Astrocyte of the cerebellum (primary cell): Measurements from ENCODE around the gene REL.
"Not testable (repeated sequence)": the region's sequence is repeated elsewhere in the genome, so short reads cannot be mapped to it uniquely, and the experiment has no call there.

ENCODE experiments used
- DNase-seq: peaks from one replicate; pipeline ENCODE4 v3.0.0-alpha.2; 2011; ENCODE audit warnings: low read depth
- H3K4me3 ChIP-seq: 2 replicates; pipeline ENCODE4 v1.5.1; 2011; ENCODE audit warnings: mild to moderate bottlenecking, low read depth, low read length, moderate library complexity
- CTCF ChIP-seq: IDR thresholded peaks from 2 replicates; pipeline ENCODE4 v1.5.1; 2012; ENCODE audit warnings: low read length, low read depth, moderate library complexity, mild to moderate bottlenecking; ENCODE audit errors: missing control alignments
- in situ Hi-C: cut with HindIII; loops from 2 replicates; pipeline ENCODE4 v1.10.0; 2017; ENCODE audit warnings: low sequenced_read_pairs

REL gene

GRCh38 chr2:60899892-60900249, 18.5 kb downstream of the REL start:
- in situ Hi-C loops = no loop called here
- H3K4me3 ChIP-seq = no peak overlapping the region
- TF ChIP-seq CTCF = no peak
- DNase-seq = no peak

GRCh38 chr2:60901296-60901695, 19.9 kb downstream of the REL start:
- in situ Hi-C loops, DNase-seq: not testable (repeated sequence)

GRCh38 chr2:60905867-60906266, 24.5 kb downstream of the REL start:
- in situ Hi-C loops, H3K4me3 ChIP-seq, DNase-seq: not testable (repeated sequence)

More at GRCh38 chr2:60901296-60901695, 19.9 kb downstream of the REL start:
- H3K4me3 ChIP-seq = not testable (repeated sequence)

- no peak for DNase-seq
- in situ Hi-C loops = no loop called here
- no peak overlapping the region for H3K4me3 ChIP-seq
- no peak for TF ChIP-seq CTCF
These were observed 25.0 kb downstream of the REL start for GRCh38 chr2:60906395-60906794.

GRCh38 chr2:60907329-60907728, 26.0 kb downstream of the REL start:
- H3K4me3 ChIP-seq = no peak overlapping the region
- no peak for DNase-seq
- no peak for TF ChIP-seq CTCF
- in situ Hi-C loops = no loop called here

GRCh38 chr2:60925994-60926740, 44.8 kb downstream of the REL start:
- in situ Hi-C loops = no loop called here
- no peak overlapping the region for H3K4me3 ChIP-seq
- TF ChIP-seq CTCF = no peak
- DNase-seq = no peak

- no peak for DNase-seq
- no peak for TF ChIP-seq CTCF
- in situ Hi-C loops = no loop called here
- no peak overlapping the region for H3K4me3 ChIP-seq
These were observed 45.6 kb downstream of the REL start for GRCh38 chr2:60926741-60927552.

- DNase-seq, in situ Hi-C loops, H3K4me3 ChIP-seq: not testable (repeated sequence)
These were observed 50.7 kb downstream of the REL start for GRCh38 chr2:60932061-60932460.
